ENCODE data around the gene PRRG4. TPM values are rescaled to one million over a fixed set of nuclear protein-coding genes. Genes with fewer than 3 reads are reported as not detected.

Gene PRRG4
- total and polyA plus RNA-seq, 2 of the 13 experiments (the other 11 are each of a cell fraction or from before 2014, with no cell fraction given) = 0.24 to 0.95 TPM

DNA sequence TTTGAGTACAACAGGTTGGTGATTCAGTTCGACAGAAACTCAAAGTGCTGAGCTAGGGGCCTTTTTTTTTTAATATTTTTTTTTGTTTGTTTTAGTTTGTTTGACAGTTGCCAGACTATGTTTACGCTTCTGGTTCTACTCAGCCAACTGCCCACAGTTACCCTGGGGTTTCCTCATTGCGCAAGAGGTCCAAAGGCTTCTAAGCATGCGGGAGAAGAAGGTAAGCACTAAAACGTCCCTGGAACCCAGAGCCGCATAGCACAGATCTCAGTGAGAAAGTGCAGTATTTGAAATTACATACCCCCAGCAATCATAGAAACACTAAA, 649 bp downstream of the PRRG4 start (continued):
- TF ChIP-seq, protein P1, sequence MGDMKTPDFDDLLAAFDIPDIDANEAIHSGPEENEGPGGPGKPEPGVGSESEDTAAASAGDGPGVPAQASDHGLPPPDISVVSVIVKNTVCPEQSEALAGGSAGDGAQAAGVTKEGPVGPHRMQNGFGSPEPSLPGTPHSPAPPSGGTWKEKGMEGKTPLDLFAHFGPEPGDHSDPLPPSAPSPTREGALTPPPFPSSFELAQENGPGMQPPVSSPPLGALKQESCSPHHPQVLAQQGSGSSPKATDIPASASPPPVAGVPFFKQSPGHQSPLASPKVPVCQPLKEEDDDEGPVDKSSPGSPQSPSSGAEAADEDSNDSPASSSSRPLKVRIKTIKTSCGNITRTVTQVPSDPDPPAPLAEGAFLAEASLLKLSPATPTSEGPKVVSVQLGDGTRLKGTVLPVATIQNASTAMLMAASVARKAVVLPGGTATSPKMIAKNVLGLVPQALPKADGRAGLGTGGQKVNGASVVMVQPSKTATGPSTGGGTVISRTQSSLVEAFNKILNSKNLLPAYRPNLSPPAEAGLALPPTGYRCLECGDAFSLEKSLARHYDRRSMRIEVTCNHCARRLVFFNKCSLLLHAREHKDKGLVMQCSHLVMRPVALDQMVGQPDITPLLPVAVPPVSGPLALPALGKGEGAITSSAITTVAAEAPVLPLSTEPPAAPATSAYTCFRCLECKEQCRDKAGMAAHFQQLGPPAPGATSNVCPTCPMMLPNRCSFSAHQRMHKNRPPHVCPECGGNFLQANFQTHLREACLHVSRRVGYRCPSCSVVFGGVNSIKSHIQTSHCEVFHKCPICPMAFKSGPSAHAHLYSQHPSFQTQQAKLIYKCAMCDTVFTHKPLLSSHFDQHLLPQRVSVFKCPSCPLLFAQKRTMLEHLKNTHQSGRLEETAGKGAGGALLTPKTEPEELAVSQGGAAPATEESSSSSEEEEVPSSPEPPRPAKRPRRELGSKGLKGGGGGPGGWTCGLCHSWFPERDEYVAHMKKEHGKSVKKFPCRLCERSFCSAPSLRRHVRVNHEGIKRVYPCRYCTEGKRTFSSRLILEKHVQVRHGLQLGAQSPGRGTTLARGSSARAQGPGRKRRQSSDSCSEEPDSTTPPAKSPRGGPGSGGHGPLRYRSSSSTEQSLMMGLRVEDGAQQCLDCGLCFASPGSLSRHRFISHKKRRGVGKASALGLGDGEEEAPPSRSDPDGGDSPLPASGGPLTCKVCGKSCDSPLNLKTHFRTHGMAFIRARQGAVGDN (CRISPR knock-in tag; IDR thresholded peaks at IDR 0.05) = no peak
- TF ChIP-seq, protein P2, sequence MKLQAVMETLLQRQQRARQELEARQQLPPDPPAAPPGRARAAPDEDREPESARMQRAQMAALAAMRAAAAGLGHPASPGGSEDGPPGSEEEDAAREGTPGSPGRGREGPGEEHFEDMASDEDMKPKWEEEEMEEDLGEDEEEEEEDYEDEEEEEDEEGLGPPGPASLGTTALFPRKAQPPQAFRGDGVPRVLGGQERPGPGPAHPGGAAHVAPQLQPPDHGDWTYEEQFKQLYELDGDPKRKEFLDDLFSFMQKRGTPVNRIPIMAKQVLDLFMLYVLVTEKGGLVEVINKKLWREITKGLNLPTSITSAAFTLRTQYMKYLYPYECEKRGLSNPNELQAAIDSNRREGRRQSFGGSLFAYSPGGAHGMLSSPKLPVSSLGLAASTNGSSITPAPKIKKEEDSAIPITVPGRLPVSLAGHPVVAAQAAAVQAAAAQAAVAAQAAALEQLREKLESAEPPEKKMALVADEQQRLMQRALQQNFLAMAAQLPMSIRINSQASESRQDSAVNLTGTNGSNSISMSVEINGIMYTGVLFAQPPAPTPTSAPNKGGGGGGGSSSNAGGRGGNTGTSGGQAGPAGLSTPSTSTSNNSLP (IDR thresholded peaks at IDR 0.05; ENCODE audit: low read depth, low read length) = 0 out of 2 replicates have a peak, but pooled peaks have one; percentile 12
- TF ChIP-seq, protein P3, sequence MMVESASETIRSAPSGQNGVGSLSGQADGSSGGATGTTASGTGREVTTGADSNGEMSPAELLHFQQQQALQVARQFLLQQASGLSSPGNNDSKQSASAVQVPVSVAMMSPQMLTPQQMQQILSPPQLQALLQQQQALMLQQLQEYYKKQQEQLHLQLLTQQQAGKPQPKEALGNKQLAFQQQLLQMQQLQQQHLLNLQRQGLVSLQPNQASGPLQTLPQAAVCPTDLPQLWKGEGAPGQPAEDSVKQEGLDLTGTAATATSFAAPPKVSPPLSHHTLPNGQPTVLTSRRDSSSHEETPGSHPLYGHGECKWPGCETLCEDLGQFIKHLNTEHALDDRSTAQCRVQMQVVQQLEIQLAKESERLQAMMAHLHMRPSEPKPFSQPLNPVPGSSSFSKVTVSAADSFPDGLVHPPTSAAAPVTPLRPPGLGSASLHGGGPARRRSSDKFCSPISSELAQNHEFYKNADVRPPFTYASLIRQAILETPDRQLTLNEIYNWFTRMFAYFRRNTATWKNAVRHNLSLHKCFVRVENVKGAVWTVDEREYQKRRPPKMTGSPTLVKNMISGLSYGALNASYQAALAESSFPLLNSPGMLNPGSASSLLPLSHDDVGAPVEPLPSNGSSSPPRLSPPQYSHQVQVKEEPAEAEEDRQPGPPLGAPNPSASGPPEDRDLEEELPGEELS (CRISPR knock-in tag; IDR thresholded peaks at IDR 0.05) = peak; percentile 88
- TF ChIP-seq, protein P4, sequence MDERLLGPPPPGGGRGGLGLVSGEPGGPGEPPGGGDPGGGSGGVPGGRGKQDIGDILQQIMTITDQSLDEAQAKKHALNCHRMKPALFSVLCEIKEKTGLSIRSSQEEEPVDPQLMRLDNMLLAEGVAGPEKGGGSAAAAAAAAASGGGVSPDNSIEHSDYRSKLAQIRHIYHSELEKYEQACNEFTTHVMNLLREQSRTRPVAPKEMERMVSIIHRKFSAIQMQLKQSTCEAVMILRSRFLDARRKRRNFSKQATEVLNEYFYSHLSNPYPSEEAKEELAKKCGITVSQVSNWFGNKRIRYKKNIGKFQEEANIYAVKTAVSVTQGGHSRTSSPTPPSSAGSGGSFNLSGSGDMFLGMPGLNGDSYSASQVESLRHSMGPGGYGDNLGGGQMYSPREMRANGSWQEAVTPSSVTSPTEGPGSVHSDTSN (CRISPR knock-in tag; IDR thresholded peaks at IDR 0.05) = no peak
- TF ChIP-seq, protein P5, sequence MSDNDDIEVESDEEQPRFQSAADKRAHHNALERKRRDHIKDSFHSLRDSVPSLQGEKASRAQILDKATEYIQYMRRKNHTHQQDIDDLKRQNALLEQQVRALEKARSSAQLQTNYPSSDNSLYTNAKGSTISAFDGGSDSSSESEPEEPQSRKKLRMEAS (IDR thresholded peaks at IDR 0.05) = peak; percentile 44; the same call in 1 of the 2 replicates
- TF ChIP-seq SAP130 (CRISPR knock-in tag; IDR thresholded peaks at IDR 0.05; ENCODE audit: low read depth) (peak; percentile 78), HDAC1 (CRISPR knock-in tag; IDR thresholded peaks at IDR 0.05) (peak; percentile 53; the same call in 1 of the 2 replicates)
- TF ChIP-seq, protein P6, sequence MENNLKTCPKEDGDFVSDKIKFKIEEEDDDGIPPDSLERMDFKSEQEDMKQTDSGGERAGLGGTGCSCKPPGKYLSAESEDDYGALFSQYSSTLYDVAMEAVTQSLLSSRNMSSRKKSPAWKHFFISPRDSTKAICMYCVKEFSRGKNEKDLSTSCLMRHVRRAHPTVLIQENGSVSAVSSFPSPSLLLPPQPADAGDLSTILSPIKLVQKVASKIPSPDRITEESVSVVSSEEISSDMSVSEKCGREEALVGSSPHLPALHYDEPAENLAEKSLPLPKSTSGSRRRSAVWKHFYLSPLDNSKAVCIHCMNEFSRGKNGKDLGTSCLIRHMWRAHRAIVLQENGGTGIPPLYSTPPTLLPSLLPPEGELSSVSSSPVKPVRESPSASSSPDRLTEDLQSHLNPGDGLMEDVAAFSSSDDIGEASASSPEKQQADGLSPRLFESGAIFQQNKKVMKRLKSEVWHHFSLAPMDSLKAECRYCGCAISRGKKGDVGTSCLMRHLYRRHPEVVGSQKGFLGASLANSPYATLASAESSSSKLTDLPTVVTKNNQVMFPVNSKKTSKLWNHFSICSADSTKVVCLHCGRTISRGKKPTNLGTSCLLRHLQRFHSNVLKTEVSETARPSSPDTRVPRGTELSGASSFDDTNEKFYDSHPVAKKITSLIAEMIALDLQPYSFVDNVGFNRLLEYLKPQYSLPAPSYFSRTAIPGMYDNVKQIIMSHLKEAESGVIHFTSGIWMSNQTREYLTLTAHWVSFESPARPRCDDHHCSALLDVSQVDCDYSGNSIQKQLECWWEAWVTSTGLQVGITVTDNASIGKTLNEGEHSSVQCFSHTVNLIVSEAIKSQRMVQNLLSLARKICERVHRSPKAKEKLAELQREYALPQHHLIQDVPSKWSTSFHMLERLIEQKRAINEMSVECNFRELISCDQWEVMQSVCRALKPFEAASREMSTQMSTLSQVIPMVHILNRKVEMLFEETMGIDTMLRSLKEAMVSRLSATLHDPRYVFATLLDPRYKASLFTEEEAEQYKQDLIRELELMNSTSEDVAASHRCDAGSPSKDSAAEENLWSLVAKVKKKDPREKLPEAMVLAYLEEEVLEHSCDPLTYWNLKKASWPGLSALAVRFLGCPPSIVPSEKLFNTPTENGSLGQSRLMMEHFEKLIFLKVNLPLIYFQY (CRISPR knock-in tag; IDR thresholded peaks at IDR 0.05; ENCODE audit: borderline replicate concordance) = peak; percentile 37; the same call in 1 of the 2 replicates
- TF ChIP-seq, protein P7, sequence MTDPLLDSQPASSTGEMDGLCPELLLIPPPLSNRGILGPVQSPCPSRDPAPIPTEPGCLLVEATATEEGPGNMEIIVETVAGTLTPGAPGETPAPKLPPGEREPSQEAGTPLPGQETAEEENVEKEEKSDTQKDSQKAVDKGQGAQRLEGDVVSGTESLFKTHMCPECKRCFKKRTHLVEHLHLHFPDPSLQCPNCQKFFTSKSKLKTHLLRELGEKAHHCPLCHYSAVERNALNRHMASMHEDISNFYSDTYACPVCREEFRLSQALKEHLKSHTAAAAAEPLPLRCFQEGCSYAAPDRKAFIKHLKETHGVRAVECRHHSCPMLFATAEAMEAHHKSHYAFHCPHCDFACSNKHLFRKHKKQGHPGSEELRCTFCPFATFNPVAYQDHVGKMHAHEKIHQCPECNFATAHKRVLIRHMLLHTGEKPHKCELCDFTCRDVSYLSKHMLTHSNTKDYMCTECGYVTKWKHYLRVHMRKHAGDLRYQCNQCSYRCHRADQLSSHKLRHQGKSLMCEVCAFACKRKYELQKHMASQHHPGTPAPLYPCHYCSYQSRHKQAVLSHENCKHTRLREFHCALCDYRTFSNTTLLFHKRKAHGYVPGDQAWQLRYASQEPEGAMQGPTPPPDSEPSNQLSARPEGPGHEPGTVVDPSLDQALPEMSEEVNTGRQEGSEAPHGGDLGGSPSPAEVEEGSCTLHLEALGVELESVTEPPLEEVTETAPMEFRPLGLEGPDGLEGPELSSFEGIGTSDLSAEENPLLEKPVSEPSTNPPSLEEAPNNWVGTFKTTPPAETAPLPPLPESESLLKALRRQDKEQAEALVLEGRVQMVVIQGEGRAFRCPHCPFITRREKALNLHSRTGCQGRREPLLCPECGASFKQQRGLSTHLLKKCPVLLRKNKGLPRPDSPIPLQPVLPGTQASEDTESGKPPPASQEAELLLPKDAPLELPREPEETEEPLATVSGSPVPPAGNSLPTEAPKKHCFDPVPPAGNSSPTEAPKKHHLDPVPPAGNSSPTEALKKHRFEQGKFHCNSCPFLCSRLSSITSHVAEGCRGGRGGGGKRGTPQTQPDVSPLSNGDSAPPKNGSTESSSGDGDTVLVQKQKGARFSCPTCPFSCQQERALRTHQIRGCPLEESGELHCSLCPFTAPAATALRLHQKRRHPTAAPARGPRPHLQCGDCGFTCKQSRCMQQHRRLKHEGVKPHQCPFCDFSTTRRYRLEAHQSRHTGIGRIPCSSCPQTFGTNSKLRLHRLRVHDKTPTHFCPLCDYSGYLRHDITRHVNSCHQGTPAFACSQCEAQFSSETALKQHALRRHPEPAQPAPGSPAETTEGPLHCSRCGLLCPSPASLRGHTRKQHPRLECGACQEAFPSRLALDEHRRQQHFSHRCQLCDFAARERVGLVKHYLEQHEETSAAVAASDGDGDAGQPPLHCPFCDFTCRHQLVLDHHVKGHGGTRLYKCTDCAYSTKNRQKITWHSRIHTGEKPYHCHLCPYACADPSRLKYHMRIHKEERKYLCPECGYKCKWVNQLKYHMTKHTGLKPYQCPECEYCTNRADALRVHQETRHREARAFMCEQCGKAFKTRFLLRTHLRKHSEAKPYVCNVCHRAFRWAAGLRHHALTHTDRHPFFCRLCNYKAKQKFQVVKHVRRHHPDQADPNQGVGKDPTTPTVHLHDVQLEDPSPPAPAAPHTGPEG (CRISPR knock-in tag; IDR thresholded peaks at IDR 0.05) = no peak
